Keratinocyte (primary cell): ENCODE measurements around the gene CCR5. TPM values are rescaled to one million over a fixed set of nuclear protein-coding genes. Genes with fewer than 3 reads are reported as not detected.

Experiments
- DNase-seq: peaks from one replicate; pipeline ENCODE4 v3.0.0-alpha.2; 2011; ENCODE audit warnings: low read depth, missing footprints, low spot score
- FAIRE-seq: peaks from 2 replicates; lab custom pipeline; 2011; peaks lifted over from hg19 to GRCh38; lab: Jason Lieb, UNC
- H2AFZ ChIP-seq: 2 replicates; pipeline ENCODE4 v1.6.0; 2012; ENCODE audit warnings: low read length, control low read depth, inconsistent platforms; ENCODE audit not compliant: control insufficient read depth
- H3K27ac ChIP-seq: 2 replicates; pipeline ENCODE4 v1.5.1; 2011; ENCODE audit warnings: low read length; ENCODE audit not compliant: control insufficient read depth, insufficient read depth
- H3K27me3 ChIP-seq: 3 replicates; pipeline ENCODE4 v1.6.0; 2011; ENCODE audit warnings: low read length; ENCODE audit not compliant: control insufficient read depth, insufficient read depth; ENCODE audit errors: extremely low read depth
- H3K36me3 ChIP-seq, 2 experiments: 2 replicates in 1 of 2; 3 replicates in 1 of 2; pipeline ENCODE4 v1.5.1; 2011; ENCODE audit warnings: low read length in 2 of 2, mild to moderate bottlenecking in 1 of 2; ENCODE audit not compliant: control insufficient read depth in 2 of 2, insufficient read depth in 2 of 2; ENCODE audit errors: extremely low read depth in 1 of 2
- H3K4me1 ChIP-seq: 3 replicates; pipeline ENCODE4 v1.5.1; 2011; ENCODE audit warnings: low read length; ENCODE audit not compliant: control insufficient read depth, insufficient read depth; ENCODE audit errors: extremely low read depth
- H3K4me2 ChIP-seq: 3 replicates; pipeline ENCODE4 v1.6.0; 2011; ENCODE audit warnings: low read depth, low read length; ENCODE audit not compliant: control insufficient read depth, insufficient read depth; ENCODE audit errors: extremely low read depth
- H3K4me3 ChIP-seq, 3 experiments: fragments of 200-600 bp in 1 of 3; sonication (generic) in 1 of 3; 2 replicates in 2 of 3; 3 replicates in 1 of 3; pipeline ENCODE4 v1.5.1; 2011 to 2016; ENCODE audit warnings: low read length in 3 of 3, mild to moderate bottlenecking in 3 of 3, control low read depth in 2 of 3, inconsistent platforms in 1 of 3, low read depth in 1 of 3, mixed read lengths in 1 of 3, mixed run types in 1 of 3, moderate library complexity in 1 of 3; ENCODE audit not compliant: control insufficient read depth in 2 of 3, insufficient read depth in 2 of 3; ENCODE audit errors: extremely low read depth in 1 of 3
- H3K79me2 ChIP-seq: 2 replicates; pipeline ENCODE4 v1.6.0; 2012; ENCODE audit warnings: low read length; ENCODE audit not compliant: control insufficient read depth, insufficient read depth
- H3K9ac ChIP-seq: 3 replicates; pipeline ENCODE4 v1.6.0; 2011; ENCODE audit warnings: low read length; ENCODE audit not compliant: control insufficient read depth, insufficient read depth; ENCODE audit errors: extremely low read depth
- H3K9me1 ChIP-seq: 3 replicates; pipeline ENCODE4 v1.6.0; 2011; ENCODE audit warnings: low read length; ENCODE audit not compliant: control insufficient read depth, insufficient read depth; ENCODE audit errors: extremely low read depth
- H3K9me3 ChIP-seq: 2 replicates; pipeline ENCODE4 v1.5.1; 2012; ENCODE audit warnings: low read depth, low read length; ENCODE audit not compliant: control insufficient read depth
- H4K20me1 ChIP-seq: 3 replicates; pipeline ENCODE4 v1.6.0; 2011; ENCODE audit warnings: low read length; ENCODE audit not compliant: control insufficient read depth, insufficient read depth; ENCODE audit errors: extremely low read depth
- CTCF ChIP-seq, 3 experiments: IDR thresholded peaks in 1 of 3; conservative IDR thresholded peaks in 1 of 3; optimal IDR thresholded peaks in 1 of 3; 2 replicates in 2 of 3; 3 replicates in 1 of 3; pipeline versions ENCODE3 to v1.5.1; 2011; ENCODE audit warnings: low read length in 3 of 3, mild to moderate bottlenecking in 3 of 3, moderate library complexity in 2 of 3, control low read depth in 1 of 3, inconsistent platforms in 1 of 3; ENCODE audit not compliant: insufficient read depth in 2 of 3; ENCODE audit errors: extremely low read depth in 1 of 3
- EZH2 ChIP-seq: IDR thresholded peaks from one replicate; pipeline ENCODE4 v1.6.1; 2012; ENCODE audit warnings: inconsistent platforms, mild to moderate bottlenecking, low read length, moderate library complexity
- dilution Hi-C: fragments of 300-500 bp; cut with MboI; formaldehyde crosslinking; loops from one replicate; pipeline ENCODE4 v1.7.0; 2020; ENCODE audit warnings: low sequenced_read_pairs; ENCODE audit not compliant: extremely low pct_ligation_motif_present
- polyA plus RNA-seq, 5 experiments: library from polyadenylated mRNA; depleted of rRNA in 3 of 5; stranded (reverse) in 3 of 5; stranded (forward) in 1 of 5; unstranded in 1 of 5; fragments of >200 nt; gene quantifications; 1 replicate in 1 of 5; 2 replicates in 3 of 5; 3 replicates in 1 of 5; pipeline versions ENCODE4 v1.2.1 to v1.2.3, GENCODE V29; 2011 to 2012; ENCODE audit warnings: missing spikeins in 2 of 5, low read depth in 1 of 5, low replicate concordance in 1 of 5

CCR5 gene
- polyA plus RNA-seq, 1 donor (not counting 4 experiments of a cell fraction or from before 2014, with no cell fraction given): 0.14 TPM

GRCh38 chr3:46334741-46335478 lies 35.8 kb upstream of the CCR5 start:
- H3K9me3 ChIP-seq: peaks cover 4% of the 10 kb centered on the region
- peak overlapping the region; percentile 39 for H3K9ac ChIP-seq
- H2AFZ ChIP-seq: no peak overlapping the region
- H4K20me1 ChIP-seq: no peaks in the 10 kb centered on the region
- dilution Hi-C loops: no loop called here
- H3K4me2 ChIP-seq: peak overlapping the region; percentile 80
- H3K36me3 ChIP-seq: no peaks in the 10 kb centered on the region
- H3K9me1 ChIP-seq: no peaks in the 10 kb centered on the region
- no peaks in the 10 kb centered on the region for H3K27me3 ChIP-seq
- TF ChIP-seq CTCF (optimal IDR thresholded peaks at IDR 0.05 in 1 of 3, IDR thresholded peaks at IDR 0.05 in 1 of 3, conservative IDR thresholded peaks at IDR 0.05 in 1 of 3; ENCODE audit: extremely low read depth in 1 of 3, insufficient read depth in 2 of 3, low read length in 3 of 3) (no peak), EZH2 (no peak)
- peak overlapping the region; percentile 75 for H3K27ac ChIP-seq
- DNase-seq (peak; percentile 73), FAIRE-seq (peak; percentile 81)
- no peaks in the 10 kb centered on the region for H3K79me2 ChIP-seq
- no peak overlapping the region for H3K4me3 ChIP-seq
- peaks cover 15% of the 10 kb centered on the region for H3K4me1 ChIP-seq

- DNase-seq (no peak), FAIRE-seq (no peak)
- dilution Hi-C loops: no loop called here
- H3K9me3 ChIP-seq: peaks cover 4% of the 10 kb centered on the region
- no peak overlapping the region for H2AFZ ChIP-seq
- no peak overlapping the region for H3K4me3 ChIP-seq
- H3K4me2 ChIP-seq: peak overlapping the region; percentile 80
- no peak for TF ChIP-seq EZH2
- no peak for TF ChIP-seq CTCF (optimal IDR thresholded peaks at IDR 0.05 in 1 of 3, IDR thresholded peaks at IDR 0.05 in 1 of 3, conservative IDR thresholded peaks at IDR 0.05 in 1 of 3; ENCODE audit: extremely low read depth in 1 of 3, insufficient read depth in 2 of 3, low read length in 3 of 3)
- peak overlapping the region; percentile 75 for H3K27ac ChIP-seq
- no peaks in the 10 kb centered on the region for H3K9me1 ChIP-seq
- peaks cover 15% of the 10 kb centered on the region for H3K4me1 ChIP-seq
- H3K36me3 ChIP-seq: no peaks in the 10 kb centered on the region
- no peaks in the 10 kb centered on the region for H3K27me3 ChIP-seq
- H3K79me2 ChIP-seq: no peaks in the 10 kb centered on the region
- H3K9ac ChIP-seq: no peak overlapping the region
- no peaks in the 10 kb centered on the region for H4K20me1 ChIP-seq
Observed at GRCh38 chr3:46335541-46335940, 35.2 kb upstream of the CCR5 start.
